Activated T-helper 2 cell treated with anti-CD3 and anti-CD28 coated beads, Interferon-gamma antibody, Interleukin-2, Interleukin-4, amounts not matched to agents 10 μg/mL and 5 μg/mL and 100 μg/mL, durations not matched to agents 14 hours and 24 hours and 36 hours (primary cell): ENCODE data around the gene HSF2. TPM values are rescaled to one million over a fixed set of nuclear protein-coding genes. Genes with fewer than 3 reads are reported as not detected.
A peak's percentile ranks its signal among the peaks of the same experiment; 100 is the strongest.
"Not testable (repeated sequence)": the region's sequence is repeated elsewhere in the genome, so short reads cannot be mapped to it uniquely, and the experiment has no call there.

Experiments used
- DNase-seq: peaks from one replicate; pipeline ENCODE4 v3.0.0; 2021; ENCODE audit warnings: low spot score
- H3K27ac Mint-ChIP-seq: one replicate; pipeline ENCODE4 v1.8.0; 2021; ENCODE audit warnings: mixed read lengths
- H3K27me3 Mint-ChIP-seq: one replicate; pipeline ENCODE4 v1.8.0; 2021; ENCODE audit warnings: low read depth, mixed read lengths
- H3K36me3 Mint-ChIP-seq: one replicate; pipeline ENCODE4 v1.8.0; 2021; ENCODE audit warnings: low read depth, mixed read lengths
- H3K4me1 Mint-ChIP-seq: one replicate; pipeline ENCODE4 v1.8.0; 2021; ENCODE audit warnings: low read depth, mixed read lengths
- H3K4me3 Mint-ChIP-seq: one replicate; pipeline ENCODE4 v1.8.0; 2021; ENCODE audit warnings: low read depth, mild to moderate bottlenecking, moderate library complexity, mixed read lengths
- H3K9me3 Mint-ChIP-seq: one replicate; pipeline ENCODE4 v1.8.0; 2021; ENCODE audit warnings: mixed read lengths
- intact Hi-C: fragments of 100-400 bp; cut with micrococcal nuclease; formaldehyde crosslinking; loops from one replicate; pipeline ENCODE4 v1.15.1; 2023
- total RNA-seq: library from RNA; stranded (reverse); gene quantifications from 2 replicates; pipeline ENCODE4 v1.2.3, GENCODE V29; 2022

HSF2 gene
- total RNA-seq, 1 donor from 2014 or later: 14.3 TPM

GRCh38 chr6:122431780-122432179 is 32.3 kb downstream of the HSF2 start:
- no peak overlapping the region for H3K4me3 Mint-ChIP-seq
- H3K36me3 Mint-ChIP-seq: peaks cover 78% of the 10 kb centered on the region
- no peak for DNase-seq
- no peak overlapping the region for H3K27ac Mint-ChIP-seq
- peaks cover 8% of the 10 kb centered on the region for H3K4me1 Mint-ChIP-seq
- no peaks in the 10 kb centered on the region for H3K9me3 Mint-ChIP-seq
- no peaks in the 10 kb centered on the region for H3K27me3 Mint-ChIP-seq
- intact Hi-C loops: no loop called here

GRCh38 chr6:122432816-122433215 is 33.4 kb downstream of the HSF2 start:
- peaks cover 8% of the 10 kb centered on the region for H3K4me1 Mint-ChIP-seq
- H3K4me3 Mint-ChIP-seq: no peak overlapping the region
- intact Hi-C loops: no loop called here
- H3K36me3 Mint-ChIP-seq: peaks cover 82% of the 10 kb centered on the region
- H3K27me3 Mint-ChIP-seq: no peaks in the 10 kb centered on the region
- no peak overlapping the region for H3K27ac Mint-ChIP-seq
- no peak for DNase-seq
- H3K9me3 Mint-ChIP-seq: peaks cover 10% of the 10 kb centered on the region

- intact Hi-C loops: no loop called here
These were observed 39.5 kb downstream of the HSF2 start for GRCh38 chr6:122438975-122439374.

GRCh38 chr6:122445274-122445673 is 45.8 kb downstream of the HSF2 start:
- no peaks in the 10 kb centered on the region for H3K27me3 Mint-ChIP-seq
- peaks cover 69% of the 10 kb centered on the region for H3K36me3 Mint-ChIP-seq
- intact Hi-C loops: no loop called here

More at GRCh38 chr6:122438975-122439374, 39.5 kb downstream of the HSF2 start:
- no peak overlapping the region for H3K27ac Mint-ChIP-seq
- peaks cover 37% of the 10 kb centered on the region for H3K9me3 Mint-ChIP-seq
- no peaks in the 10 kb centered on the region for H3K27me3 Mint-ChIP-seq
- peaks cover 82% of the 10 kb centered on the region for H3K36me3 Mint-ChIP-seq
- no peak for DNase-seq
- H3K4me3 Mint-ChIP-seq: no peak overlapping the region
- H3K4me1 Mint-ChIP-seq: no peaks in the 10 kb centered on the region

GRCh38 chr6:122449069-122449468 is 49.6 kb downstream of the HSF2 start:
- Mint-ChIP-seq H3K36me3 (peaks cover 73% of the 10 kb centered on the region), H3K4me3 (no peak overlapping the region), H3K9me3 (no peaks in the 10 kb centered on the region), H3K27me3 (no peaks in the 10 kb centered on the region), H3K4me1 (no peaks in the 10 kb centered on the region), H3K27ac (no peak overlapping the region)
- intact Hi-C loops: no loop called here
- no peak for DNase-seq

More at GRCh38 chr6:122445274-122445673, 45.8 kb downstream of the HSF2 start:
- DNase-seq: no peak
- no peak overlapping the region for H3K4me3 Mint-ChIP-seq
- H3K4me1 Mint-ChIP-seq: no peaks in the 10 kb centered on the region
- peaks cover 5% of the 10 kb centered on the region for H3K9me3 Mint-ChIP-seq
- no peak overlapping the region for H3K27ac Mint-ChIP-seq

GRCh38 chr6:122452509-122452908 is 53.1 kb downstream of the HSF2 start:
- no peaks in the 10 kb centered on the region for H3K27me3 Mint-ChIP-seq
- intact Hi-C loops: no loop called here
- no peak overlapping the region for H3K27ac Mint-ChIP-seq
- peaks cover 78% of the 10 kb centered on the region for H3K36me3 Mint-ChIP-seq
- no peaks in the 10 kb centered on the region for H3K4me1 Mint-ChIP-seq
- H3K9me3 Mint-ChIP-seq: no peaks in the 10 kb centered on the region
- no peak for DNase-seq
- H3K4me3 Mint-ChIP-seq: no peak overlapping the region

- Mint-ChIP-seq H3K36me3 (peaks cover 69% of the 10 kb centered on the region), H3K27me3 (no peaks in the 10 kb centered on the region), H3K9me3 (no peaks in the 10 kb centered on the region), H3K4me3 (no peak overlapping the region), H3K4me1 (peaks cover 14% of the 10 kb centered on the region), H3K27ac (no peak overlapping the region)
- intact Hi-C loops: no loop called here
- no peak for DNase-seq
These were observed 55.2 kb downstream of the HSF2 start for GRCh38 chr6:122454673-122455072.

GRCh38 chr6:122455116-122455515 is 55.7 kb downstream of the HSF2 start:
- not testable (repeated sequence) for H3K27ac Mint-ChIP-seq

GRCh38 chr6:122458087-122458486 is 58.6 kb downstream of the HSF2 start:
- no peaks in the 10 kb centered on the region for H3K27me3 Mint-ChIP-seq
- intact Hi-C loops: no loop called here
- peaks cover 19% of the 10 kb centered on the region for H3K4me1 Mint-ChIP-seq
- DNase-seq: no peak
- no peak overlapping the region for H3K27ac Mint-ChIP-seq
- peaks cover 53% of the 10 kb centered on the region for H3K36me3 Mint-ChIP-seq
- H3K4me3 Mint-ChIP-seq: no peak overlapping the region
- H3K9me3 Mint-ChIP-seq: no peaks in the 10 kb centered on the region

More at GRCh38 chr6:122455116-122455515, 55.7 kb downstream of the HSF2 start:
- H3K9me3 Mint-ChIP-seq, DNase-seq, H3K27me3 Mint-ChIP-seq, intact Hi-C loops, H3K4me3 Mint-ChIP-seq: not testable (repeated sequence)
- Mint-ChIP-seq H3K4me1 (peaks cover 14% of the 10 kb centered on the region), H3K36me3 (peaks cover 67% of the 10 kb centered on the region)

GRCh38 chr6:122459240-122459639 is 59.8 kb downstream of the HSF2 start:
- Mint-ChIP-seq H3K36me3 (peaks cover 53% of the 10 kb centered on the region), H3K4me3 (no peak overlapping the region), H3K27me3 (no peaks in the 10 kb centered on the region), H3K27ac (no peak overlapping the region), H3K4me1 (peaks cover 22% of the 10 kb centered on the region), H3K9me3 (no peaks in the 10 kb centered on the region)
- DNase-seq: no peak
- intact Hi-C loops: no loop called here

GRCh38 chr6:122459865-122460416 is 60.5 kb downstream of the HSF2 start:
- not testable (repeated sequence) for DNase-seq, H3K27ac Mint-ChIP-seq

GRCh38 chr6:122461885-122462284 is 62.4 kb downstream of the HSF2 start:
- Mint-ChIP-seq H3K9me3 (no peaks in the 10 kb centered on the region), H3K36me3 (peaks cover 48% of the 10 kb centered on the region), H3K27ac (no peak overlapping the region), H3K27me3 (no peaks in the 10 kb centered on the region), H3K4me1 (peaks cover 30% of the 10 kb centered on the region), H3K4me3 (no peak overlapping the region)
- no peak for DNase-seq
- intact Hi-C loops: no loop called here

More at GRCh38 chr6:122459865-122460416, 60.5 kb downstream of the HSF2 start:
- Mint-ChIP-seq H3K4me1 (peaks cover 25% of the 10 kb centered on the region), H3K36me3 (peaks cover 51% of the 10 kb centered on the region)
- intact Hi-C loops, H3K9me3 Mint-ChIP-seq, H3K4me3 Mint-ChIP-seq, H3K27me3 Mint-ChIP-seq: not testable (repeated sequence)

- H3K27ac Mint-ChIP-seq: peak within 1 kb of the TSS; percentile 99
- peaks cover 22% of the 10 kb centered on the region for H3K4me1 Mint-ChIP-seq
- intact Hi-C loops: loop anchor here (1.0 to 10.0 kb wide), 3 partner anchors 72 to 253 kb away; partner anchors contain the start of gene HSF2
- H3K27me3 Mint-ChIP-seq: no peaks in the 10 kb centered on the region
- H3K4me3 Mint-ChIP-seq: peak within 1 kb of the TSS; percentile 99
- H3K36me3 Mint-ChIP-seq: peaks cover 15% of the 10 kb centered on the region
- DNase-seq: peak; percentile 88
- no peaks in the 10 kb centered on the region for H3K9me3 Mint-ChIP-seq
These were observed 71.9 kb downstream of the HSF2 start, which contains the start of gene SERINC1 for GRCh38 chr6:122471107-122472021. SERINC1 (minus strand) TSS chr6:122471807; CDS start chr6:122471737, 70 bp downstream.
